Measurements from ENCODE around the gene BOLA2.
"Not testable (repeated sequence)": the region's sequence is repeated elsewhere in the genome, so short reads cannot be mapped to it uniquely, and the experiment has no call there.

The BOLA2 gene

DNA sequence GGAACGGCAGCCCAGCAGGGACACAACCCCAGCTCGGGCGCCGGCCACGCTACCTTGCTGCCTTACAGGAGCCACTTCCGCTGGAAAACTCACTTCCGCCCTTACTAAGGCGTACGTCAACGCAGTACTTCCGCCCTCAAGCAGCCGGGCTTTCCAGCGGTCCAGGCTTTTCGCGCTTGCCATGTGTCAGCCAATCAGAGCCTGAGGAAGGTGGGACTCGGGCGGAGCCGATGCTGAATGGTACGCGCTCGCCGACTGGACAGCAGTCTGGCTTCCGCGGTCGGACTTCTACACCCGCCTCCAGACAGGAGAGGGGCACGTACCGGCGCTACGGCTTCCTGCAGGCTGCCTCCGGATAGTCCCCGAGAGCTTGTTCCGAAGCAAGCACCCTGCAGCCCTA is at the start of gene BOLA2, which contains the start of gene SLX1B:
Gene BOLA2 (minus strand): TSS at position 83 of the 400 bp plus-strand sequence. CDS start 98 bp downstream, outside the sequence.
Gene SLX1B (plus strand): TSS at position 265 of the 400 bp plus-strand sequence.
- not testable (repeated sequence) for DNase-seq (ENCODE audit: low spot score)

DNA sequence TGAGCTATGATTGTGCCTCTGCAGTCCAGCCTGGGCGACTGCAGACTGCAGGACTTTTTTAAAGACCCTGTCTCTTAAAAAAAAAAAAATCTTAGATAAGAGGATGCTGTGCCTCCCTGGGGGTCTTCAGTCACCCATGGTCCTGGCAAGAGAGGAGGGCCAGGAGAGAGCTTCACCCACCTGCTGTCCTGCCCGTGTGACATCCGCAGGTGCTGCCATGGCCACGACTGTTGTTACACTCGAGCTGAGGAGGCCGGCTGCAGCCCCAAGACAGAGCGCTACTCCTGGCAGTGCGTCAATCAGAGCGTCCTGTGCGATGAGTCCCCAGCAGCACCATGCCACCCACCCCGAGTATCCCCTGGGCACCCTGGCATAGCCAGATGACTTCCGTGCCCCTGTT is 28.1 kb upstream of the BOLA2 start:
- not testable (repeated sequence) for DNase-seq (ENCODE audit: low spot score)

- not testable (repeated sequence) for DNase-seq (ENCODE audit: low spot score)
Measured at GRCh38 chr16:29472065-29472464, 17.9 kb upstream of the BOLA2 start.

DNA sequence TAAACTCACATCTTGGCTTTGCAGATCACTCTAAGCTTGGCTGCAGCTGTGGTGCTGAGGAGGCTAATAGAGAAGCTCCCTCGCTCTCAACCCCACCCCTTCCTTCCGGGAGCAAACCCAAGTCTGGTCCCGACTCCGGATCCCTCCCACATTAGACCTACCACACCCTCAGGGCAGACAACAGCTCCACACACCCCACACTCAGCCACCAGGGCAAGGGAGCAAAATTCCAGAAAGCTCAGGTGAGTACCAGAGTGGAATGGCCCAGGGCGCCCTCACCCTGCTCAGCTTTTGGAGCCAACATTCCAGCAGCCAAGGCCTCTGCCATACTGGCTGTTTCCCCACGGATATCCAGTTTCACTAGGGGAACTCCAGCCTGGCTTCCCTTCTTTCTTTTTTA is 15.5 kb upstream of the BOLA2 start:
- not testable (repeated sequence) for DNase-seq (ENCODE audit: low spot score)

DNA sequence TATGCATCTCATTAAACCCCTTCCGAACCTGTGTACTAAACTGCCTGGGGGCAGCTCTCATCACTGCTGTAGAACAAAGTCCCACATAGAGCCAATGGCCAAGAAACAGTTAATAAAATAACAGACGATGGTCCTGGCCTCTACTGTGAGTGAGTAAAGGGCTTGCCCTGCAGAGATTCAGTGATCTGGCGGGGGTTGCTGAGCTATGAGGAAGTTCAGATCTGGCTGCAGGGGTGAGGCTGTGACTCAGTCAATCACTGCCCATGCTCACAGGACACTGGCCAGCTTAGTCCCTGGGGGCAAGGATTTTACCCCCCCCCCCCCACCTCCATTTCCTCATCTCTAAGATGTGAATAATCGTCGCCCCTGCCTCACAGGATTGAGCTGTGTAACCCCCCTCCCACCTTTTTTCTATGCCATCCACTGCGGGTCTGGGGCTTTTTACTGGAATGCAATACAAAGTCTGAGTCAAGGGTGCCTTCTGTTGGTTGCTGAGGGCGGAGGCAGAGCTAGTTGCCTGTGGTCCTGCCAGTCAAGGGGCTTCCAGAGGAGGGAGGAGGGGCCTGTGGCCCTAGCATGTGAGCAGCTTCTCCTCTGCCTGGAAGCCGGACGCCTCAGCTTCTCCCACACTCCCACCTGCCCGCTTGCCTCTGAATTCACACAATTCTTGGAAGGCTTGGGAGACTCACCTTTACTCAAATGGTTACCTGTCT is 13.7 kb upstream of the BOLA2 start:
- not testable (repeated sequence) for DNase-seq (ENCODE audit: low spot score)

GRCh38 chr16:29466904-29467303 is 12.8 kb upstream of the BOLA2 start:
- DNase-seq (ENCODE audit: low spot score): not testable (repeated sequence)

DNA sequence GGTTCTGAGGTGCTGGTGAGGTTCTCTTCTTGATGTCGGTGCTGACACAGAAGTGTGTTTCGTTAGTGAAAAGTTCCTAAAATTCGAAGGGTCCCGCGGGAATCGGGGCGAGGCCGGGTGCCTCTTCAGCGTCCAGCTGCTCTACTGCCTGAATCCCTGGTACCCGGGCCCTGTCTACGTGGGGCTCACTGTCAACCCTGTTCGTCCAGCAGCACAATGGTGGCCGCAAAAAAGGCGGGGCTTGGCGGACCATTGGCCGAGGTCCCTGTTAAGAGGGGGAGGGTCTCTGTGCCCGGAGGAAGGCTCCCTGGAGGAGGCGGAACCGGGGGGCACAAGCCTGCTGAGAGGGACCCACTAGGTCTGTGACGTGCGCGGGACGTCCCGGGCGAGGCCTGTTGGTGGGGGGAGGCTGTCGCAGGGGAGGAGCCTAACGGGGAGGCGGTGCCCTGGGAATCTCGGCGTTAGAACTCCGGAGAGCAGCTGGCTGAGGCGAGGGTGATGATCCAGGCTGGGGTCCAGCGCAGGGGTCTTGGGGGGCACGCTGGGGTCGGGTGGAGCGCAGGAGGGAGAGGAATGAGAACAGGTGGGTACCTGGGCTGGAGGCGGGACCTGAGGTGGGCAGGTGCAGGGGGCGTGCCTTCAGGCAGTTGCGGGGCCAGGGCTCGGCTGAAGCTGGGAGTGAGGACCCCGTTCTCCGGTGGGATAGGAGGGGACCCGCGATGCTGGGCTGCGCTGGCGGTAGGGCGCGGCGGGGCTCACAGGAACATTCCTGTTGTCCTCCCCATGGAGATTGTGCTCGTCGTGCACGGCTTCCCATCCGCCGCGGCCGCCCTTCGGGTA is 12.1 kb upstream of the BOLA2 start:
- not testable (repeated sequence) for DNase-seq (ENCODE audit: low spot score)

GRCh38 chr16:29460647-29461030 is 6.5 kb upstream of the BOLA2 start:
- DNase-seq (ENCODE audit: low spot score): not testable (repeated sequence)

DNA sequence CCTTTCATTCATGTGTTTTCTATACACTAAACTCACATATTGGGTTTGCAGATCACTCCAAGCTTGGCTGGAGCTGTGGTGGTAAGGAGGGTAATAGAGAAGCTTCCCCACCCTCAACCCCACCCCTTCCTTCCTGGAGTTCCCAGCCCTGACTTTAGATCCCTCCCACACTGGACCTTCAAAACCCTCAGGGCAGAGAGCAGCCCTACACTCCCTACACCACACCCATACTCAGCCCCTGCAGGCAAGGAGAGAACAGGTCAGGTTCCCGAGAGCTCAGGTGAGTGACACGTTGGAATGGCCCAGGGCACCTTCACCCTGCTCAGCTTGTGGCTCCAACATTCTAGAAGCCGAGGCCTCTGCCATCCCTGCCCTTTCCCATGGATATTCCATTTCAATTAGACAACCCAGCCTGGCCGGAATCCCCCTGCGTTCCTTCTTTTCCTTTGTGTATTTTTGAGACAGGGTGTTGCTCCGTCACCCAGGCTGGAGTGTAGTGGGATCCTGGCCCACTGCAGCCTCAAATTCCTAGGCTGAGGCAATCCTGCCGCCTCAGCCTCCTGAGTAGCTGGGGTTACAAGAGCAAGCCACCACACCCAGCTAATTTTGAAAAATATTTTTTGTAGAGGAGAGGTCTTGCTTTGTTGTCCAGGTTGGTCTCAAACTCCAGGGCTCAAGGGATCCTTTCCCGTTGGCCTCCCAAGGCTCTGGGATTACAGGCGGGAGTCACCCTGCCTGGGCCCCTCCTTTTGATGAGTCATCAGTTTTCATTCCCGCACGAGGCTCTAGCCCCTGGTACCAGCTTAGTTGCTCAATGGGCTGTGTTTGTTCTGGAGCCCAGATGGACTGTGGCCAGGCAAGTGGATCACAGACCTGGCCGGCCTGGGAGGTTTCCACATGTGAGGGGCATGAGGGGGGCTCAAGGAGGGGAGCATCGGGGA is 5.8 kb upstream of the BOLA2 start, which contains the start of gene SULT1A4:
Gene SULT1A4 (plus strand): TSS at position 208 of the 941 bp plus-strand sequence. CDS start 1,473 bp downstream, outside the sequence.
- not testable (repeated sequence) for DNase-seq (ENCODE audit: low spot score)

- DNase-seq (ENCODE audit: low spot score): not testable (repeated sequence)
Measured at GRCh38 chr16:29457660-29458059, 3.5 kb upstream of the BOLA2 start.

DNA sequence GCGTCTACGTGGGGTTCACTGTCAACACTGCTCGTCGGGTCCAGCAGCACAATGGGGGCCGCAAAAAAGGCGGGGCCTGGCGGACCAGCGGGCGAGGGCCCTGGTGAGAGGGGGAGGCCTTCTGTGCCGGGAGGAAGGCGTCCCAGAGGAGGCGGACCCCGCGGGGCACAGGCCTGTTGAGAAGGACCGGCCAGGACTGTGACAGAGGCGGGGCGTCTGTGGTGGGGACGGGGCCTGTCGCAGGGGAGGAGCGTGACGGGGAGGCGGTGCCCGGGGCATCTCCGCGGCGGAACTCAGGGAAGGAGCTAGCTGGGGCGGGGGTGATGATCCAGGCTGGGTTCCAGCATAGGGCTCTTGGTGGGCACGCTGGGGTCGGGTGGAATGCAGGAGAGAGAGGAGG is 677 bp upstream of the BOLA2 start:
- not testable (repeated sequence) for DNase-seq (ENCODE audit: low spot score)

DNA sequence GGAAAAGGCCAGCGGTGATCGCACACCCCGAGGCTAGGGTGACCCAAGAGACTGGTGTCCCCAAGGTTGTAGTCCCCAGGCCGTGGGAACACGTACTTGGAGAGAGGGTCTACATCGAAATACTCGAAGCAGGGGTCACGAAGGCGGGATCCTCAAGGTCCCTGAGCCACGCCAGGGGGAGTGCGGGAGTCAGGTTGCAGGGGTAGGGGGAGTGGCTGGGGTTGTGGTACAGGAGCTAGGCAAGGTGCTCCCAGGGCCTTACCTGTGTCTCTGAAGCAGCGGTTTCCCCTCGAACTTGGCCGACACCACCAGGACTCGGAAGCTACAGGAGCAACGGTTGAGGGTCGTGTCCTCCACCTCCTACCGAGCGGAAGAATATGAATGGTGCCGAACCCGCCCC is 397 bp downstream of the BOLA2 start:
- DNase-seq (ENCODE audit: low spot score): not testable (repeated sequence)

- DNase-seq (ENCODE audit: low spot score): not testable (repeated sequence)
Measured at GRCh38 chr16:29425390-29425789, 28.8 kb downstream of the BOLA2 start.

DNA sequence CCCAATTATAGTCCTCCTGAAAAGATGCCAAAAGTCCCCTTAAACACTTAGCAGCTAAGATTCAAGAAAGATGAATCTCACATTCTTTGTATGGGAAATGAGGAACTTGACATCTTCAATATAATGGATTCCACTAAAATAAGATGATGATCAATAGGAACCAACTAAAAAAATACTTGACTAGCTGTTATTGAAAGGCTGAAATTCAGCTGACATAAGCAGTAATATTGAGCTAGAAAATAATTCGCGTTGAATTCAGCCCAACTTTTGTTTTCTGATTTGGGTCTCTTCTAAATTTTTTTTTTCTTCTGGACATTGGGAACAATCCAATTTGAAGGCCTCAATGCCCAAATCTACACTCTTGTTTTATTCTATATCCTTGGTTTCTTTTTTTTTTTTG is 30.6 kb downstream of the BOLA2 start:
- not testable (repeated sequence) for DNase-seq (ENCODE audit: low spot score)

DNA sequence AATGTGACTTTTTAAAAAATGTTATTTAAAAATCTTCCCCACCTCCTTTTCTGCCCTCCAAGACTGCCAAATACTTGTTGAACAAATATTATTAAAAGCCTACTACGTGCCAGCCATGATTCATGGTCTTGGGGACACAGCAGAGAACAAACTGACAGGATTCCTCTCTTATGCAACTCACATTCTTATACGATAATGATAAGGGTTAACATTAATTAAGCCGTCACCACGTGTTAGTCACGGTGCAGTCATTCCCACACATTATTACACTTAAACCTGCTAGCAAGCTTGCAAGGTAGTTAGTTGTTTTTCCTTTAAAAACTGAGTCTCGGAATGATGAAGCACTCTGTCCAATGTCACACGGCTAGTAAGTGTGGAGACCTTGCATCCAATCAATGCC is 48.9 kb downstream of the BOLA2 start:
- peak; percentile 1 for DNase-seq (ENCODE audit: low spot score)

All from AG20443 (cell line).